Measurements from ENCODE around the gene NXPH1. TPM values are rescaled to one million over a fixed set of nuclear protein-coding genes. Genes with fewer than 3 reads are reported as not detected.

NXPH1 gene
- total and polyA plus RNA-seq, 9 donors = 0.05 to 0.12 TPM; not detected in 7

DNA sequence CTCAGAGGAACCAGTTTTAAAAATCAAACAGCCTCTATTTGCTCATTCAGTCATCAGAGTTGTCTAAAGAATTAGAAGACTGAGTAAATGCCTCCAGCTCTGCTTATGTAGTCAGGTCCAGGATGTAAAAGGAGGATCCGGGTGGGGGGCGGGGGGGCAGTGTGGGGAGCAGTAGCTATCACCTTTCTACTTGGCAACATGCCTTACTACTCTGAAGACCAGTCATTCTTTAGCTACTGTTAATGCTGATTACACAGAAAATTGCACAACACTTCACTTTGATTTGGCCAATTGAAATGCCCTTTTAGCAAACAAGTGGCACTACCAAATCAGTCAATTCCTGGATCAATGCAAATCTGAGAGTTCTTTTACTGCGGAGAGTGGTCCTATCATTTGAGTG, 164.2 kb downstream of the NXPH1 start:
- intact Hi-C loops (cut with DNase I) = no loop called here
- TF ChIP-seq POLR2A (IDR thresholded peaks at IDR 0.05) = no peak
- Histone ChIP-seq H3K27ac (no peak overlapping the region), H3K27me3 (no peaks in the 10 kb centered on the region), H3K36me3 (no peaks in the 10 kb centered on the region), H3K4me3 (no peak overlapping the region), H3K4me1 (ENCODE audit: insufficient read depth) (no peaks in the 10 kb centered on the region), H3K9me3 (no peaks in the 10 kb centered on the region)
- 45 to 57% (median 50%) methylated on average over 3 of the region's 3 CpGs for WGBS, 3 donors
- no peak for DNase-seq

- Histone ChIP-seq H3K36me3 (no peaks in the 10 kb centered on the region), H3K9me3 (no peaks in the 10 kb centered on the region), H3K4me3 (no peak overlapping the region), H3K27ac (no peak overlapping the region), H3K4me1 (ENCODE audit: insufficient read depth) (no peaks in the 10 kb centered on the region), H3K27me3 (no peaks in the 10 kb centered on the region)
- DNase-seq = no peak
- intact Hi-C loops (cut with DNase I) = no loop called here
- WGBS, 3 donors = 86 to 92% (median 90%) methylated on average over 2 of the region's 2 CpGs
- TF ChIP-seq, protein P1, sequence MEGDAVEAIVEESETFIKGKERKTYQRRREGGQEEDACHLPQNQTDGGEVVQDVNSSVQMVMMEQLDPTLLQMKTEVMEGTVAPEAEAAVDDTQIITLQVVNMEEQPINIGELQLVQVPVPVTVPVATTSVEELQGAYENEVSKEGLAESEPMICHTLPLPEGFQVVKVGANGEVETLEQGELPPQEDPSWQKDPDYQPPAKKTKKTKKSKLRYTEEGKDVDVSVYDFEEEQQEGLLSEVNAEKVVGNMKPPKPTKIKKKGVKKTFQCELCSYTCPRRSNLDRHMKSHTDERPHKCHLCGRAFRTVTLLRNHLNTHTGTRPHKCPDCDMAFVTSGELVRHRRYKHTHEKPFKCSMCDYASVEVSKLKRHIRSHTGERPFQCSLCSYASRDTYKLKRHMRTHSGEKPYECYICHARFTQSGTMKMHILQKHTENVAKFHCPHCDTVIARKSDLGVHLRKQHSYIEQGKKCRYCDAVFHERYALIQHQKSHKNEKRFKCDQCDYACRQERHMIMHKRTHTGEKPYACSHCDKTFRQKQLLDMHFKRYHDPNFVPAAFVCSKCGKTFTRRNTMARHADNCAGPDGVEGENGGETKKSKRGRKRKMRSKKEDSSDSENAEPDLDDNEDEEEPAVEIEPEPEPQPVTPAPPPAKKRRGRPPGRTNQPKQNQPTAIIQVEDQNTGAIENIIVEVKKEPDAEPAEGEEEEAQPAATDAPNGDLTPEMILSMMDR (IDR thresholded peaks at IDR 0.05) = no peak
- TF ChIP-seq POLR2A (IDR thresholded peaks at IDR 0.05) (no peak), EP300 (IDR thresholded peaks at IDR 0.05) (no peak)
Measured at GRCh38 chr7:8601121-8601520, 167.7 kb downstream of the NXPH1 start.

DNA sequence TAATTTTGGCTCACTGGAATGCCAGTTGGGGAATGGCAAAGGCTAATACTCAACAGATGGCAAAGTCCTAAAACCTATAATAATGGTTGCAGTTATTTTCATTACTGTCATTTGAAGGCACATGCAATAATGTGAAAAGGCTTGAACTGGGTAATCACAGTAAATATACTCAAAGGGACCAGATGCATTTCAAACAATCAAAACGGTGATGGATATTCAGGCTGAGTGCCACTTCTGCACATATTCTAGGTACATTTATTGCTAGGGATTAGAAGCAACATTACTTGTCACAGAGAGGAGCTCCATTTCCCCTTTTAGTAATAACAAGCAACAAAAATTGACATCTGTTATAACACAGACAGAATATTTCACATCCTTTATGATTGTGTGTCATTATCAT, 171.8 kb downstream of the NXPH1 start:
- no peaks in the 10 kb centered on the region for H3K4me1 ChIP-seq (ENCODE audit: insufficient read depth)
- intact Hi-C loops (cut with DNase I) = no loop called here
- no peak for DNase-seq
- no peaks in the 10 kb centered on the region for H3K9me3 ChIP-seq
- no peaks in the 10 kb centered on the region for H3K27me3 ChIP-seq
- H3K36me3 ChIP-seq = no peaks in the 10 kb centered on the region
- no peak overlapping the region for H3K4me3 ChIP-seq
- no peak for TF ChIP-seq EP300 (IDR thresholded peaks at IDR 0.05)
- TF ChIP-seq, protein P1 (IDR thresholded peaks at IDR 0.05) = no peak
- no peak for TF ChIP-seq POLR2A (IDR thresholded peaks at IDR 0.05)
- WGBS, 3 donors = 62 to 76% (median 69%) methylated on average over 1 of the region's 1 CpG
- no peak overlapping the region for H3K27ac ChIP-seq

GRCh38 chr7:8612584-8612983, 179.2 kb downstream of the NXPH1 start:
- no peak overlapping the region for H3K4me3 ChIP-seq
- intact Hi-C loops (cut with DNase I) = no loop called here
- H3K9me3 ChIP-seq = no peaks in the 10 kb centered on the region
- WGBS, 3 donors = 12 to 41% (median 26%) methylated on average over 1 of the region's 1 CpG
- no peak for DNase-seq
- TF ChIP-seq, protein P1 (IDR thresholded peaks at IDR 0.05) = no peak
- no peak for TF ChIP-seq EP300 (IDR thresholded peaks at IDR 0.05)
- TF ChIP-seq POLR2A (IDR thresholded peaks at IDR 0.05) = no peak
- no peaks in the 10 kb centered on the region for H3K27me3 ChIP-seq
- no peak overlapping the region for H3K27ac ChIP-seq
- no peaks in the 10 kb centered on the region for H3K4me1 ChIP-seq (ENCODE audit: insufficient read depth)
- H3K36me3 ChIP-seq = no peaks in the 10 kb centered on the region

DNA sequence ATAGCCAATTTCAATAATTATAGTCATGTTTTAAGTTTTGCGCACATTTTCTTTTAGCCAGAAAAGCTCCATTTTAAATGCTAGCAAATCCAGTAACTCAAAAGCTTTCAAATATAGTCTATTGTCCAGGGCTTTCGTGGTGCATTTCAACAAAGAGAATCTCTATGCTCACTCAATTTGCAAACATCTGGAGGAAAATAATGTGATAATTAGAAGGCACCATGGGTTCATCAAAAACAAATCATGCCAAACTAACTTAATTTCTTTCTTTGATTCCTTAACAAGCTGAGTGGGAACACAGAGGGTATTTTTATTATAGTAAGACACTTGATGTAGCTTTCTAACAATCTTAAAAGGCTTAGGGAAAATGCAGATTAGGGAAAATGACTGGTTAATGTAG, 179.8 kb downstream of the NXPH1 start:
- no peaks in the 10 kb centered on the region for H3K27me3 ChIP-seq
- no peaks in the 10 kb centered on the region for H3K9me3 ChIP-seq
- H3K4me1 ChIP-seq (ENCODE audit: insufficient read depth) = no peaks in the 10 kb centered on the region
- no peaks in the 10 kb centered on the region for H3K36me3 ChIP-seq
- no peak overlapping the region for H3K27ac ChIP-seq
- intact Hi-C loops (cut with DNase I) = no loop called here
- no peak for DNase-seq
- no peak overlapping the region for H3K4me3 ChIP-seq
- WGBS, 3 donors = 85 to 89% (median 86%) methylated on average over 2 of the region's 2 CpGs
- no peak for TF ChIP-seq POLR2A (IDR thresholded peaks at IDR 0.05)
- TF ChIP-seq, protein P1 (IDR thresholded peaks at IDR 0.05) = no peak
- no peak for TF ChIP-seq EP300 (IDR thresholded peaks at IDR 0.05)

Measured in ovary (tissue), 9 donors.